HG03045 (cell line): ENCODE results near the gene CACNB2.
"Not testable (repeated sequence)": the region's sequence is repeated elsewhere in the genome, so short reads cannot be mapped to it uniquely, and the experiment has no call there.

Experiments
- ATAC-seq: cut with Tn5 transposase; IDR thresholded peaks from one replicate; pipeline ENCODE4 v1.9.1; 2021; ENCODE audit warnings: mild to moderate bottlenecking, moderate library complexity; ENCODE audit not compliant: unreplicated experiment

The CACNB2 gene

GRCh38 chr10:18144928-18145327, 4.7 kb downstream of the CACNB2 start:
- ATAC-seq: no peak

GRCh38 chr10:18145652-18146051, 5.4 kb downstream of the CACNB2 start:
- ATAC-seq: no peak

- no peak for ATAC-seq
Measured at GRCh38 chr10:18149196-18149800, 9.1 kb downstream of the CACNB2 start.

GRCh38 chr10:18151356-18151890, 11.2 kb downstream of the CACNB2 start:
- ATAC-seq: no peak

- not testable (repeated sequence) for ATAC-seq
Measured at GRCh38 chr10:18153381-18153780, 13.2 kb downstream of the CACNB2 start.

- no peak for ATAC-seq
Measured at GRCh38 chr10:18155321-18155720, 15.1 kb downstream of the CACNB2 start.

- ATAC-seq: not testable (repeated sequence)
Measured at GRCh38 chr10:18156797-18157196, 16.6 kb downstream of the CACNB2 start.

GRCh38 chr10:18157881-18158280, 17.7 kb downstream of the CACNB2 start:
- ATAC-seq: no peak

GRCh38 chr10:18158773-18159265, 18.6 kb downstream of the CACNB2 start:
- ATAC-seq: no peak

- no peak for ATAC-seq
Measured at GRCh38 chr10:18159557-18159956, 19.3 kb downstream of the CACNB2 start.

- ATAC-seq: no peak
Measured at GRCh38 chr10:18162021-18162627, 21.9 kb downstream of the CACNB2 start.

- ATAC-seq: no peak
Measured at GRCh38 chr10:18164093-18164492, 23.9 kb downstream of the CACNB2 start.

- no peak for ATAC-seq
Measured at GRCh38 chr10:18164748-18165361, 24.6 kb downstream of the CACNB2 start.

- no peak for ATAC-seq
Measured at GRCh38 chr10:18178854-18179483, 38.7 kb downstream of the CACNB2 start.

GRCh38 chr10:18179891-18180290, 39.7 kb downstream of the CACNB2 start:
- no peak for ATAC-seq

GRCh38 chr10:18181382-18181781, 41.2 kb downstream of the CACNB2 start:
- not testable (repeated sequence) for ATAC-seq

GRCh38 chr10:18185621-18186020, 45.4 kb downstream of the CACNB2 start:
- ATAC-seq: no peak

GRCh38 chr10:18190840-18191239, 50.6 kb downstream of the CACNB2 start:
- no peak for ATAC-seq

- no peak for ATAC-seq
Measured at GRCh38 chr10:18194634-18195033, 54.4 kb downstream of the CACNB2 start.

GRCh38 chr10:18195060-18195799, 55.0 kb downstream of the CACNB2 start:
- no peak for ATAC-seq
